ENCODE data around the gene GNA12.
A peak's percentile ranks its signal among the peaks of the same experiment; 100 is the strongest.

GNA12 gene

GRCh38 chr7:2802504-2803341 lies 41.4 kb downstream of the GNA12 start:
- no peak for DNase-seq (ENCODE audit: low read depth)

GRCh38 chr7:2802101-2802500 lies 42.0 kb downstream of the GNA12 start:
- DNase-seq (ENCODE audit: low read depth), result no peak

- no peak for DNase-seq (ENCODE audit: low read depth)
These were observed 43.0 kb downstream of the GNA12 start for GRCh38 chr7:2800931-2801688.

- no peak for DNase-seq (ENCODE audit: low read depth)
These were observed 43.7 kb downstream of the GNA12 start for GRCh38 chr7:2800220-2800930.

- no peak for DNase-seq (ENCODE audit: low read depth)
These were observed 44.9 kb downstream of the GNA12 start for GRCh38 chr7:2799253-2799652.

- DNase-seq (ENCODE audit: low read depth), result no peak
These were observed 45.4 kb downstream of the GNA12 start for GRCh38 chr7:2798669-2799068.

GRCh38 chr7:2796358-2797352 lies 47.5 kb downstream of the GNA12 start:
- peak; percentile 94 for DNase-seq (ENCODE audit: low read depth)

- DNase-seq (ENCODE audit: low read depth), result no peak
These were observed 48.2 kb downstream of the GNA12 start for GRCh38 chr7:2795906-2796305.

GRCh38 chr7:2794836-2795636 lies 49.1 kb downstream of the GNA12 start:
- no peak for DNase-seq (ENCODE audit: low read depth)

- no peak for DNase-seq (ENCODE audit: low read depth)
These were observed 51.1 kb downstream of the GNA12 start for GRCh38 chr7:2792856-2793487.

- DNase-seq (ENCODE audit: low read depth), result no peak
These were observed 51.9 kb downstream of the GNA12 start for GRCh38 chr7:2792235-2792634.

- no peak for DNase-seq (ENCODE audit: low read depth)
These were observed 52.7 kb downstream of the GNA12 start for GRCh38 chr7:2791390-2791789.

GRCh38 chr7:2787251-2787951 lies 56.7 kb downstream of the GNA12 start:
- DNase-seq (ENCODE audit: low read depth), result peak; percentile 74

- DNase-seq (ENCODE audit: low read depth), result no peak
These were observed 57.4 kb downstream of the GNA12 start for GRCh38 chr7:2786607-2787116.

GRCh38 chr7:2785071-2785500 lies 59.0 kb downstream of the GNA12 start:
- no peak for DNase-seq (ENCODE audit: low read depth)

- DNase-seq (ENCODE audit: low read depth), result no peak
These were observed 61.5 kb downstream of the GNA12 start for GRCh38 chr7:2782565-2782964.

GRCh38 chr7:2782121-2782520 lies 62.0 kb downstream of the GNA12 start:
- no peak for DNase-seq (ENCODE audit: low read depth)

GRCh38 chr7:2781636-2782035 lies 62.5 kb downstream of the GNA12 start:
- peak; percentile 50 for DNase-seq (ENCODE audit: low read depth)

- peak; percentile 43 for DNase-seq (ENCODE audit: low read depth)
These were observed 65.1 kb downstream of the GNA12 start for GRCh38 chr7:2779051-2779450.
